SU-DHL-6 (cell line): ENCODE data around the gene MORF4L2.

ENCODE experiments used
- H2AFZ ChIP-seq: fragments of 200-600 bp; sonication (generic); 2 replicates; pipeline ENCODE4 v1.6.1; 2014; ENCODE audit warnings: low read depth, mild to moderate bottlenecking, moderate library complexity, mixed read lengths, antibody characterized with exemption, low read length; ENCODE audit not compliant: severe bottlenecking
- H3F3A ChIP-seq: fragments of 200-600 bp; shearing (Covaris generic); 2 replicates; pipeline ENCODE4 v1.6.0; 2016; ENCODE audit warnings: antibody characterized with exemption, mild to moderate bottlenecking; ENCODE audit not compliant: insufficient read depth
- H3K27ac ChIP-seq: fragments of 200-600 bp; sonication (generic); 2 replicates; pipeline ENCODE4 v1.5.1; 2016; ENCODE audit warnings: low read depth, mild to moderate bottlenecking, low read length, moderate library complexity, mixed read lengths
- H3K27me3 ChIP-seq: fragments of 200-600 bp; sonication (generic), shearing (Covaris generic); 2 replicates; pipeline ENCODE4 v1.6.0; 2014; ENCODE audit warnings: mild to moderate bottlenecking, low read length
- H3K36me3 ChIP-seq: fragments of 200-600 bp; sonication (generic); 2 replicates; pipeline ENCODE4 v1.6.1; 2014; ENCODE audit warnings: mild to moderate bottlenecking, low read length, mixed read lengths
- H3K4me2 ChIP-seq: fragments of 300-600, 200-600 bp; shearing (Covaris generic), sonication (generic); 2 replicates; pipeline ENCODE4 v1.6.0; 2014; ENCODE audit warnings: low read length, low read depth, mild to moderate bottlenecking; ENCODE audit not compliant: poor library complexity, severe bottlenecking
- H3K4me3 ChIP-seq: fragments of 200-600 bp; sonication (generic); 2 replicates; pipeline ENCODE4 v1.5.1; 2014; ENCODE audit warnings: antibody characterized with exemption, low read length, mild to moderate bottlenecking, mixed read lengths; ENCODE audit not compliant: insufficient read depth, poor library complexity, severe bottlenecking
- H3K79me2 ChIP-seq: fragments of 200-600 bp; sonication (generic); 2 replicates; pipeline ENCODE4 v1.6.1; 2014; ENCODE audit warnings: mild to moderate bottlenecking, low read length, moderate library complexity; ENCODE audit not compliant: insufficient read depth
- H3K9ac ChIP-seq: fragments of 200-600 bp; sonication (generic); 2 replicates; pipeline ENCODE4 v1.7.0; 2014; ENCODE audit warnings: mild to moderate bottlenecking, low read length
- H3K9me2 ChIP-seq: fragments of 200-600 bp; sonication (generic); replicated peaks from 2 replicates; pipeline ENCODE4 v1.6.1; 2014; ENCODE audit warnings: low read length; ENCODE audit not compliant: insufficient read depth
- H3K9me3 ChIP-seq: fragments of 200-600 bp; sonication (generic); 2 replicates; pipeline ENCODE4 v1.6.1; 2014; ENCODE audit warnings: low read length, mixed read lengths; ENCODE audit not compliant: insufficient read depth
- H4K20me1 ChIP-seq: fragments of 200-600 bp; sonication (generic); 2 replicates; pipeline ENCODE4 v1.6.1; 2014; ENCODE audit warnings: low read depth, mild to moderate bottlenecking, antibody characterized with exemption, low read length, moderate library complexity, mixed read lengths
- CTCF ChIP-seq: fragments of 200-600 bp; sonication (generic); IDR thresholded peaks from one replicate; pipeline ENCODE4 v1.5.1; 2017; ENCODE audit warnings: antibody characterized with exemption, mild to moderate bottlenecking, low read length, moderate library complexity; ENCODE audit not compliant: insufficient read depth, poor library complexity, severe bottlenecking
- EZH2phosphoT487 ChIP-seq: fragments of 200-600 bp; sonication (generic), shearing (Covaris generic); conservative IDR thresholded peaks from 2 replicates; pipeline ENCODE4 v1.6.1; 2018; ENCODE audit warnings: mild to moderate bottlenecking, antibody characterized with exemption, low read length, moderate library complexity, mixed read lengths

The MORF4L2 gene

GRCh38 chrX:103686199-103687072 lies at the start of gene MORF4L2:
Gene MORF4L2, minus strand, starts transcription at chrX:103686699. Its CDS starts 9,672 bp downstream, at chrX:103677027.
- H3K4me3 ChIP-seq, result peak within 1 kb of the TSS; percentile 86
- peak within 1 kb of the TSS; percentile 84 for H3K9ac ChIP-seq
- no peaks in the 10 kb centered on the region for H3K9me3 ChIP-seq
- H3K36me3 ChIP-seq, result peaks cover 11% of the 10 kb centered on the region; the same call in 1 of the 2 replicates
- H3K9me2 ChIP-seq, result no peaks in the 10 kb centered on the region
- peaks cover 26% of the 10 kb centered on the region for H3K79me2 ChIP-seq
- H2AFZ ChIP-seq, result peak within 1 kb of the TSS; percentile 57
- H3K4me2 ChIP-seq, result peak within 1 kb of the TSS; percentile 79
- H3F3A ChIP-seq, result peaks cover 19% of the 10 kb centered on the region; the same call in 1 of the 2 replicates
- no peak for TF ChIP-seq CTCF
- no peak for TF ChIP-seq EZH2phosphoT487
- no peaks in the 10 kb centered on the region for H4K20me1 ChIP-seq
- no peaks in the 10 kb centered on the region for H3K27me3 ChIP-seq
- peak within 1 kb of the TSS; percentile 90 for H3K27ac ChIP-seq

- Histone ChIP-seq H3F3A (no peaks in the 10 kb centered on the region), H3K9me3 (no peaks in the 10 kb centered on the region), H3K4me3 (no peak overlapping the region), H3K9ac (no peak overlapping the region), H2AFZ (no peak overlapping the region), H3K36me3 (no peaks in the 10 kb centered on the region), H4K20me1 (no peaks in the 10 kb centered on the region), H3K4me2 (no peak overlapping the region), H3K27me3 (no peaks in the 10 kb centered on the region), H3K79me2 (no peaks in the 10 kb centered on the region), H3K9me2 (no peaks in the 10 kb centered on the region), H3K27ac (no peak overlapping the region)
- TF ChIP-seq EZH2phosphoT487 (no peak), CTCF (no peak)
Observed at GRCh38 chrX:103734125-103734760, 47.7 kb upstream of the MORF4L2 start.

- Histone ChIP-seq H3K9ac (no peak overlapping the region), H3K9me2 (no peaks in the 10 kb centered on the region), H3K79me2 (no peaks in the 10 kb centered on the region), H3K9me3 (no peaks in the 10 kb centered on the region), H4K20me1 (no peaks in the 10 kb centered on the region), H3K27me3 (no peaks in the 10 kb centered on the region), H3K27ac (no peak overlapping the region), H3K4me3 (no peak overlapping the region), H3F3A (no peaks in the 10 kb centered on the region), H3K4me2 (no peak overlapping the region), H2AFZ (no peak overlapping the region), H3K36me3 (no peaks in the 10 kb centered on the region)
- TF ChIP-seq EZH2phosphoT487 (no peak), CTCF (no peak)
Observed at GRCh38 chrX:103733017-103733416, 46.5 kb upstream of the MORF4L2 start.
